HPDE6-E6E7 (cell line): ENCODE results near the gene SIRT5.
A peak's percentile ranks its signal among the peaks of the same experiment; 100 is the strongest.

Source experiments
- DNase-seq: peaks from one replicate; pipeline ENCODE4 v3.0.0; 2011; ENCODE audit warnings: missing footprints; ENCODE audit errors: extremely low spot score

The SIRT5 gene

DNA sequence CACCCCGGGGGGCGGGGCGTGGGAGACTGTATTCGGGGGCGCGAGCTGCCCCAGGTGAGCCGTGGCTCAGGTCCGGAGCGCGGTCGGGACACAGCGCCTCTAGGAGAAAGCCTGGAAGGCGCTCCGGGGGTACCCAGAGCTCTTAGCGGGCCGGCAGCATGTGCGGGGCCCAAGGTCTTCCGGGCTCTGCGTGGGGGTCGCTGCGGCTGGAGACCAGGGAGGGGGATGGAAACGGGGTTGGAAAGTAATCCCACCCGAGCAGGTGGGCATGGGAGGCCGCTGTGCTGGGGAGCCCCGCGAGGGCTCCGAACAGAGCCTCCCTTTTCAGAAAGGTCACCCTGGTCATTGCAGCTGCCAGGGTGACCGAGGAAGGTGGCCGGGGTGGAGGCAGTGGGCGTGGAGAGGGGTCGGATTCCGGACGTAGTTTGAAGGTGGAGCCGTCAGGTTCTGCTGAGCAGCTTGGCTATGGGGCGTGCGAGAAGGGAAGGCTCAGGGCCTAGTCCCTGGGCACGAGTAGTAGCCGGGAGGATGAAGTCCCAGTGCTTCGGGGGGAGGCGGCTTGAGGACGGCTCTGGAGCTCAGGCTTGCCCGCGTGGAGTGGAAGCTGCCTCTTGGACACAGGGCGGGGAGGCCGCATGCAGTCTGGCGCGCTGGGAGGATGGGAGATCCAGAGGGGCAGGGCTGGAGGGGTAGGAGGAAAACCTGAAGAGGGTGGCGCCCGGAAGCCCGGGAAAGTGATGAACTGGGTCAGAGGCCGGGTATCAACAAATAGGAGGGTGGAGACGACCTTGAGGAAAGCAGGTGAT, at the start of gene SIRT5:
SIRT5 (plus strand) TSS at position 31 of the 806 bp plus-strand sequence. CDS start 9,510 bp downstream, outside the sequence.
- DNase-seq: peak; percentile 78

DNA sequence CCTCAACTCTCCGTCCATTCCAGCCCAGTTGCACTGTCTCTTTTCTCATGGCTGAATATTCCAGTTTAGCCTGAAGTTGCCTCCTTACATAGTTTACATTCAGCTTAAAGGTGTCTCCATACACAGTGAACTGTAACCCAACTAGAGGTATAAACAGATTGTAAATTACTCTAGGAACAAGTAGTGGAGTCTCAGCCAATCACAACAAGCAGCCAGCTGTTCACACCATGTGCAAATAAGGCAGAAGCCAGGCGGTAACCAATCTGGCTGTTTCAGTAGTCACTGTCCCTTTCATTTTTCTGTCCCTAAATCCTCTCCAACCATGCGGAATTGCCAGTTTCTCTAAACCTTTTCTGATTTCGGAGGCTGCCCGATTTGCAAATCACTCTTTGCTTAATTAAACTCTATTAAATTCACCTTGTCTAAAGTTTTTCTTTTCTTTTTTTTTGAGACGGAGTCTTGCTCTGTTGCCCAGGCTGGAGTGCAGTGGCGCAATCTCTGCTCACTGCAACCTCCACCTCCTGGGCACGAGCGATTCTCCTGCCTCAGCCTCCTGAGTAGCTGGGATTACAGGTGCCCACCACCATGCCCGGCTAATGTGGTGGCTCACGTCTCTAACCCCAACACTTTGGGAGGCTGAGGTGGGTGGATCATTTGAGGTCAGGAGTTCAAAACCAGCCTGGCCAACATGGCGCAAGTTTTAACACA, 49.4 kb upstream of the SIRT5 start:
- DNase-seq: no peak

DNA sequence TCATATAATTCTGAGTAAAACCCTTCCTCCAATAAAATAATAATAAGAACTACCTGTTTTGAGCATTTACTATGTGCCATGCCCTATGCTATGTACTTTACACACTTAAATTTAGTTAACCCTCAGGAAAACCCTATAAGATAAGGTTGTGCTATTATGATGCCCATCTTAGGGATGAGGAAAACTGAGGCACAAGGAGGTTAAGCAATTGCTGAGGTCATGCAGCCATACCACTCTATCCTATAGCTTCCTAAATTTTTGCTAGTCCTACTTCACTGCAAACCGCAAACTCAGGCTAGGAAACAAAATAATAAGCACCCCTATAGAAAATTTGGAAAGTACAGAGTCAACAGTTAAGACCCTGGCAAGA, 48.1 kb upstream of the SIRT5 start:
- DNase-seq: no peak

DNA sequence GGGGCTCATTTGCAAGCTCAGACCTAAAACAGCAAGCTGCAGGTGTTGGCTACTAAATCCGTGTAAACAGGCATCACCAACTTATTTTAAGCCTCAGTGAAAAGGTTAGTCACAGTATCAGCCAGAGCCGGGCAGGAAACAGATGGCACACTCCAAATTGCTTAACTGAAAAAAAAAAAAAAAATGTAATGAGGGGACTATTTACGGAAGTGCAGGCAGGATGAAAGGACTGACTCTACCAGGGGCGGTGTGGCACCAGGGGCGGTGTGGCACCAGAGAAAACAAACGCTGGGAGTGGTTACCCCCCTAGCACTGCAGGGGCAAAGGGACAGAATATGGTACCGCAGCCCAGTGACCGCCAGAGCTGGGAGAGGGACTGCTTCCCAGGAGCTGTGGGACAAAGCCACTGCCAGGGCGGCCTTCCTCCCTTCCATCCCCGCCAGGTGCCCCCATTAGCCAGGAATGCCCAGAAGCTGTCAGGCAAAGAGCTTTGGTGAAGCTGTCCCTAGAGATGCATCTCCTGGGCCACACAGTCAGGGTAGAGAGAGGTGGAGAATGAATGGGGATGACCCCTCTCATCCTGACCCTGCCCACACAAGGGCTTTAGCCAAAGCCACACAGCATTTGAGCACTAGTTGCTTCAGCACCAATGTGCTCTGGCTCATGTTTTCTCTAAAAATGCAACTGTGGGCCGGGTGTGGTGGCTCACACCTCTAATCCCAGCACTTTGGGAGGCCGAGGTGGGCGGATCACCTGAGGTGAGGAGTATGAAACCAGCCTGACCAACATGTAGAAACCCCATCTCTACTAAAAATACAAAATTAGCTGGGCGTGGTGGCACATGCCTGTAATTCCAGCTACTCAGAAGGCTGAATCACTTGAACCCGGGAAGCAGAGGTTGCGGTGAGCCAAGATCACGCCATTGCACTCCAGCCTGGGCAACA, 47.4 kb upstream of the SIRT5 start:
- no peak for DNase-seq

DNA sequence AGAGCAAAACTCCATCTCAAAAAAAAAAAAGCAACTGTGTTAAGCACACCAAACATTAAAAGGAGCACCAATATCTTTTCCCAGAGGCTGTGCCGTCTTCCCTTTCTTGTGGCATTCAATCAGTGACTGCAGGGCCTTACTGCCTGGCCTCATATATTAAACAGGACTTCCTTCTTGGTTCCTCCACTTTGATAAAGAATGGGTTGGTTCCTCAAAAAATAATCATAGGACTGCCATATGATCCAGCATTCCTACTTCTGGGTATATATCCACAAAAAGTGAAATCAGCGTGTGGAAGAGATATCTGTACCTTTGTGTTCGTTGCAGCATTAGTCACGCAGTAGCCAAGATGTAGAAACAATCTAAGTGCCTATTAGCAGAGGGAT, 46.7 kb upstream of the SIRT5 start:
- no peak for DNase-seq

DNA sequence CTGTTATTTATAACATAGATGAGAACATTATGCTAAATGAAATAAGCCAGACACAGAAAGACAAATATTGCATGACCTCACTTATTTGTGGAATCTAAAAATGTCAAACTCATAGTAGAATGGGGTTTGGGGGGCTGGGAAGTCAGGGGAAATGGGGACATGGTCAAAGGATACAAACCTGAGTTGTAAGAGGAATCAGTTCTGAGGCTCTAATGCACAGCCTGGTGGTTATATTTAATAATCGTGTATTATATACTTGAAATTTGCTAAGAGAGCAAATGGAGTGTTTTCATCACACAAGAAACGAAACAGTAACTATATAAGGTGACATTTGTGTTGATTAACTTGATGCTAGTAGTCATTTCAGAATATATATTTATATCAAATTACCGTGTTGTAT, 46.2 kb upstream of the SIRT5 start:
- no peak for DNase-seq

DNA sequence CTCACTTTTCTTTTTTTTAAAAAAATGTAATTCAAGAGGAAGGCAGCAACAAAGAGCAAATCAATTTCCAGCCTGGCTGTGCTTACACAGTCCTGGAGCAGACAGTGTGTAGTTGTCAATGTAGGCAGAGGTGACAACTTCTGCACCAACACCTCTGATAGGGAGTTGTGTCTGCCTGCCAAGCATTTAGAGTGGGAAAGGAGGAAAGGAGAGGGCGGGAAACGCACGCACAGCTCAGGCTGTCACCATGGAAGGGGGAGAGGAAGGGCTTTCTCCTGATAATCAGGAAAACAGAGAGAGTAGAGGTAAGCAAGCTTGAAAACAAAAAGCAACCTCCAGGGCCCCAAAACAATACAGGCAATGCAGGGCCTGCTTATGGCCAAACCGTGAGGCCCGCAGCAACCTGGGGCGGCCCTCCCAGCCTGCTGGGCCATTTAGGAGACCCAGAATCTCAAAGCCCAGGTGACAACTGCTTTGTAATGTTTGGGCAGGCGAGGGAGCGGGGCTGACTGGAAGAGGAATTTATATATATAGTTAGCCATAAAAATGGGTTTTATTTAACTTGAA, 45.5 kb upstream of the SIRT5 start:
- no peak for DNase-seq

DNA sequence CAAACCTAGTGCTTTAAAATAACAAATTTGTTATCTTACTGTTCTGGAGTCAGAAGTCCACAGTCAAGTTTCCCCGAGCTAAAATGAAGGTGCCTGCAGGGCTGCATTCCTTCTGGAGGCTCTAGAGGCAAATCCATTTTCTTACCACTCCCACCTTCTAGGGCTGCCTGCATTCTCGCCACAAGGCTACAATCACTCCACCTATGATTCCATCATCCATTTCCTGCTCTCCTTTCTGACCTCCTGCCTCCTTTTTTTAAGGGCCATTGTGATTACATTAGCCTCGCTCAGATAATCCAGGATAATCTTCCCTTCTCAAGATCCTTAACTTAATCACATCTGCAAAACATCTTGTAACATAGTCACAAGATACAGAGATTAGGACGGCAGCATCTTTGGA, 42.4 kb upstream of the SIRT5 start:
- DNase-seq: no peak

DNA sequence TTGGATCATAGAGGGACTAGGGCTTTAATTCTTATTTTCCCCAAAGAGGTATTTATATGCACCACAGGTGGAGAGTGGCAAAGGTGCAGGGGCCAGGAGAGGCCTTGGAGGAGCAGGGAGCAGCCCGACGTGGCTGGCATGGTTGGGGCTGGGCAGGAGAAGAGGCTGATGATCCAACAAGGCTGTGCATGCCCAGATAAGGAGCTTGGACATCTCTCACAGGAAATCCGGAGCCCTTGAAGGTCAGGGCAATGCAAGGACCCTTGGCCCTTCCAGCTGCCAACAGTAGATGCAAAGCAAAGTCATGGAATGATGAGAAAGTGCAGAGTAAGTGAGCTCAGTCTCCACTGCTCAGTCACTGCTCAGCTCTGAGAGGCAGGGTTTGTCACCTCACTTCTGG, 39.9 kb upstream of the SIRT5 start:
- no peak for DNase-seq

DNA sequence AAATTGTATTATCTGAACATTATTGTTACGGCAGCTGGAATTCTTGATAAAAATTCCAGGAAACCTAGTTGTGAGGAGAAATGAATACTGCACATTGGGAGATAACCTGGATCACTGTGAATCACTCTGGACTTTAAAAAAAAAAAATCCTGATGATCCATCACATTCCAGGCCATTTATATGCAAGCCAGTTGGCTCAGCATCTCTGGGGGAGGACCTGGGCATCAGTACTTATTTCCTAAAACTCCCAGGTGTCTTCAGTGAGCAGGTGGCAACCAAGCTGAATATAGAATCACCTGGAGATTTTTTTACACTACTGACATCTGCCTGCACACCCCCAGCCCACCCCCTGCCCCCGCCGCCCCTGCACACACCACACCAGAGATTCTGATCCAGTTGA, 39.1 kb upstream of the SIRT5 start:
- no peak for DNase-seq

DNA sequence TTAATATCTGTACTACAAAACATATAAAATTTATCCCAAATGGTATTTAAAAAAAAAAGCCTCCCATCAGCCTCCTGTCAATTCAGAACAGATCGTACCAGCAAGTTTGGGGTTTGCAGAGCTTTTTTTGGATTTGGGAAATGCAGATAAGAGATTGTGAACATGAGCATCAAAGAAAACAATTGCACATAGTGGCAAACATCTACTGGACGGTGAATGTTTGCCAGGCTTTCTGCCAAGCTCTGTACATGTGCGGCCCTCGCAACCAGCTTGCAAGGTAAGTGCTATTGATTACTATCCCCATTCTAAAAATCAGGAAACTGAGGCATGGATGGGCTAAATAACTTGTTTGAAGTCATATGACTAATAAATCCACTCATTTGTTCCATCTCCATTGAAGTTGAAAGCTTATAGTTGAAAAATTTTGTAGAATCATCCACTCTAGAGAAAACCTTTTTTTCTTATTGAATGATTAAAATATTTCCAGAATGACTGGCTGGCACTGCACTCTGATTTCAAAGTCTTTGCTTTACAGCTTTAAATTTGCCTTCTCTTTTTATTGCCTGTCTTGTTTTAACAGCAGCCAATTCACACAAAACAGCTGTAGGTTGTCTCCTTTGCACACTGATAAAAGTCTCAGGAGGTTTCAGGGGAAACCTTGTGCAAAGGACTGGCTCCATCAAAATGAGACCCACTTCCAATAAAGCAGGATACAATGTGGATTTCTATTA, 37.4 kb upstream of the SIRT5 start:
- no peak for DNase-seq

DNA sequence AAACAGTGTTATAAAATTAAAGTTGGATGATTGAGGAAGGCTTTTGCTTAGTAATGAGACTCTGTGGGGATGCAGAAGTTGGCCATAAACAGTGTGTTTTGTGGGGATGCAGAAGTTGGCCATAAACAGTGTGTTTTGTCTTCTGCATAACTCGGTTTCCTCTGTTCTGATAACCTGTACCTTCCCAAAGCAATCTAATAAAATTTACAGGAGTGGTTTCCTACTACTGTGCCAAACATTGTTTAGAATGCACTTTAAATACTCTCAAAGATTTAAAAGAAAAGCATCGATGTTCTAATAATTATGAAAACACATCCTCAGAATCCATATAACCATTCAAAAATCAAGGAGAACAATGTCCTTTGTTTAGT, 36.9 kb upstream of the SIRT5 start:
- DNase-seq: no peak

DNA sequence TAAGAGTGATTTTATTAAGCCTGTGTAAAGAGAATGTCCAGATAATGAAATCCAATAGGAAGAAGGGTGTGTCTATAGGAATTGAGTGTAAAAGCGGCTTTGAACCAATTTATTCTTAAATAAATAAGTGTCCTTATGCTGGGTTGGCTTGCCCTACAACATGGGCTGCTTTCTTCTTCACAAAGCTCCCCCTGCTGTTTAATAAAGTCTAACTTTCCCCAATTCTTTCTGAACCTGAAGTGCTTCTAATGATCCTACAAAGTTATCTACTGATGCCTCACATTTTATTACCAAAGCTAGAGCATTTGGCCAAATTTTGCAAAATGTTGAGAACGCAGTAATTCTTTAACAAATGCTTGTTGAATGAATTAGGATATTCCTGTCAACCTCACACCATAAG, 36.3 kb upstream of the SIRT5 start:
- peak; percentile 49 for DNase-seq

DNA sequence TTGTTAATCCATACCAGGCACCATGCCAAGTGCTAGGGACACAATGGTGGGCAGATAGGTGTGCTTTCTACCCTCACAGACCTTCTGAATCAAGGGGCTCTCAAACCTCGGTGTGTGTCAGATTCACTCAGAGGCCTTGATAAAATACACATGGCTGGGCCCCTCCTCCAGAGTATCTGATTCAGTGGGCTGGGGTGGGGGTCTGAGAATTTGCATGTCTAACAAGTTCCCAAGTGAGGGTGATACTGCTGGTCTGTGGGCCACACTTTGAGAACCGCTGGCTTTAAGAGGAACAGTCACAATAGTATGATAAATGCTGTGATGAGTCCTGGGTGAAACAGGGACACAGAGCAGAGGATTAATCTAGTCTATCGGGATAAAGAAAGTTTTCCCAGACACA, 35.8 kb upstream of the SIRT5 start:
- DNase-seq: no peak

DNA sequence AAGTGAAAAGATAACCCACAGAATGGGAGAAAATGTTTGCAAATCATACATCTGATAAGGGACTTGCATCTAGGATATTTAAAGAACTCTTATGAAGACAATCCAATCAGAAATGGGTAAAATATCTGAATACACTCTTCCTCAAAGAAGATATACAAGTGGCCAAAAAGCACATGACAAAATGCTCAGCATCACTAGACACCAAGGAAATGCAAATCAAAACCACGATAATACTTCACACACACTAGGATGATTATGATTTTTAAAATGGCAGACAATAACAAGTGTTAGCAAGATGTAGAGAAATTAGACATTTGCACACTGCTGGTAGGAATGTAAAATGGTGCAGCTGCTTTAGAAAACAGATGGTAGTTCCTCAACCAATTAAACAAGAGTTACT, 34.8 kb upstream of the SIRT5 start:
- no peak for DNase-seq

DNA sequence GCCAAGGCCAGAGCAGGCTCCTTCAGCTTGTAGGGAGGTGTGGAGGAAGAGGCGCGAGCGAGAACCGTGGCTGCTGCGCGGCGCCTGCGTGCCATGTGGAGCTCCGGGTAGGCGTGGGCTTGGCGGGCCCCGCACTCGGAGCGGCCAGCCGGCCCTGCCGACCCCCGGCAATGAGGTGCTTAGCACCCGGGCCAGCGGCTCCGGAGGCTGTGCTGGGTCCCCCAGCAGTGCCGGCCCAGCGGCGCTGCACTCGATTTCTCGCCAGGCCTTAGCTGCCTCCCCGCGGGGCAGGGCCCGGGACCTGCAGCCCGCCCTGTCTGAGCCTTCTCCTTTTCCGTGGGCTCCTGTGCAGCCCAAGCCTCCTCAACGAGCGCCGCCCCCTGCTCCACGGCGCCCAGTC, 32.9 kb upstream of the SIRT5 start:
- no peak for DNase-seq

DNA sequence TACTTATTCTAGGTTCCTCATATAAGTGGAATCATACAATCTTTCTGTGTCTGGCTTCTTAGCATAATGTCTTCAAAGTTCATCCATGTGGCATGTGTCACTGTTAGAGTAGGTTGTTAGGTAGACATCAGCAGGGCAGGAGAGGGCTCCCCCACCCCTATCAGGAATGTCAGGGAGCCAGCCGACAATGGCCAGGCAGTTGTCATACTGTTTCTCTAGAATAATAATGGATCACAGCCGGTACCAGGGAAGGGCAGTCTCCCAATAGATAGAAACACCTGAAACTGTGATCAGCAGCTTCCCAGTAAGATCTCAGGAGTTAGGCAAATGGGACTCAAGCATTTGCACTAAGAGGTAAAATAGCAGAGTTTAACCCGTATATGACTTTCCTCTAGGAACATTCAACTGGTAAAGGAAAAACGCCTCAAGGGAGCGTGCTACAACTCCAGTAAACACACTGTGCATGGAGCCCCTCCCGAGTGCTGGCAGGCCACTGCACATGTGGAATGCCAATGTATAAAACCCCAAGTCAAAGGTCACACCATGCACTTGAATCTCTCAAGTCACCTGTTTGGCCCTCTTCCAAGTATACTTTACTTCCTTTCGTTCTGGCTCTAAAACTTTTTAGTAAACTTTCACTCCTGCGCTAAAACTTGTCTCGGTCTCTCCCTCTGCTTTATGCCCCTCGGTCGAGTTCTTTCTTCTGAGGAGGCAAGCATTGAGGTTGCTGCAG, 29.8 kb upstream of the SIRT5 start:
- no peak for DNase-seq

DNA sequence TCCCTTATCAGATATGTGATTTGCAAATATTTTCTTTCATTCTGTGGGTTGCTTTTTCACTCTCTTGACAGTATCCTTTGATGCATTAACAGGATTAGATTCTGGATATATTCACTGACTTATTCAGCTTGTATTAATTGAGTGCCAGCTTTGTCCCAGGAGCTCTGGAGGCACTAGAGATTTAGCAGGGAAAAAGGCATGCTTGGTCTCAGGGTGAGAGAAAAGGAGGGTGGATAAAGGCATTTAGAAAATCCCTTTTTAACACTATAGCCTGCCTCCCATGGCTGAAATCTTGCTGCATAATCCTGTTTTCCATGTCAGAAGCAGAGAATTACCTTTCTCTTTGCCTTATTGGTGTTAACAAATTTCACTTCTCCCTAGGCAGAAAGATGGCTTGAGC, 28.5 kb upstream of the SIRT5 start:
- no peak for DNase-seq

DNA sequence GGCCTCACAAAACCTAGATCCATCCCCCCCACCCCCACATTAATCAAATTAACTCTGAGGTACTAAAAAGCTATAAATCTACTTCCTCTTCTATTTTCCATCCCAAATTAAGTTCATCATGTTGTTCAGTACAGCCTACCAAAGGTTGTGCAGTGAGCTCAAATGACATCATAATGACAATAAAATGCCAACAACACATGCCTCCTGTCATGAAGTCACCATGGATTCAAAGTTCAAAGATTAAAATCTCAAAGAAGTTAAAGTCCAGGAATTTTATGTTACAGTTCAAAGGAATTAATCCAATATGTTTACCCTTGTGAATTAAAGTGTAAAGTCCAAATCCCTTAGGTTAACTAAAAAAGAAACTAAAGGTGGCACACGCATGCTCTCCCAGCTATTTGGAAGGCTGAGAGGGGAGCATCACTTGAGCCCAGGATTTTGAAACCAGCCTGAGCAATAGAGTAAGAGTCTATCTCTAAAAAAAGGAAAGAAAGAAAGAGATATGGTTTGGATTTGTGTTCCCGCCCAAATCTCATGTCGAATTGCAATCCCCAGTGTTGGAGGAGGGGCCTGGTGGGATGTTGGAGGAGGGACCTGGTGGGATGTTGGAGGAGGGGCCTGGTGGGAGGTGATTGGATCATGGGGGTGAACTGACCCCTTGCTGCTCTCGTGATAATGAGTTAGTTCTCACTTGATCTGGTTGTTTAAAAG, 25.7 kb upstream of the SIRT5 start:
- no peak for DNase-seq

DNA sequence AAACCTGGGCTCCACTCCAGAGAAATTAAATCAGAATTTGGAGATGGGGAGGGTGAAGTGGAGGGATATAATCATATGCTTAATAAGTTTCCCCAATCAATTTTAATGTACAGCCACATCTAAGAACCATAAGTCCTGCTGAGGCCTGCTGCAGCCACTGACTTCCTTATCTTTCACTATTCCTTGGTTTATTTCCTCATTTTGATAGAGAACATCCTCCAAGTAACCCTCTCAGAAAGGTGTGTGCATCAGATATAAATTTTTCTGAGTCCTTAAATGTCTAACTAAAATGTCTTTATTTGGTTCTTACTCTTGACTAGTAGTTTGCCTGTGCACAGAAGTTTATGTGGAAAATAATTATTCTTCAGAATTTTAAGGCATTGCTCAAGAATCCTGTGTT, 23.7 kb upstream of the SIRT5 start:
- DNase-seq: no peak
